IPS-NIHi7 (cell line): ENCODE results near the gene HORMAD2.
"Not testable (repeated sequence)": the region's sequence is repeated elsewhere in the genome, so short reads cannot be mapped to it uniquely, and the experiment has no call there.

Experiments
- DNase-seq: peaks from one replicate; pipeline ENCODE4 v3.0.0; 2012; ENCODE audit warnings: mixed read lengths; ENCODE audit errors: extremely low spot score

The HORMAD2 gene

GRCh38 chr22:30056015-30056414 is 24.2 kb upstream of the HORMAD2 start:
- no peak for DNase-seq

DNA sequence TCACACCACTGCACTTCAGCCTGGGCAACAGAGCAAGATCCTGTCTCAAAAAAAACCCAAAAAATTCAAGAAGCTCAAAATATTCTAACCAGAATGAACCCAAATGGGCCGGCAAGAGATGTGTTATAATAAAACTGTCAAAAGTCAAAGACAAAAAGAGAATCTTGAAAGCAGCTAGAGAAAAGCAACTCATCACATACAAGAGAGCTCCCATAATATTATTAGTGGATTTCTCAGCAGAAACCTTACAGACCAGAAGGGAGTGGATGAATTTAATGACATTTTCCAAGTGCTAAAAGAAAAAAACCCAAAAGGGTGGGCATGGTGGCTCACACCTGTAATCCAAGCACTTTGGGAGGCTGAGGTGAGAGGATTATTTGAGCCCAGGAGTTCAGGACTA is 22.9 kb upstream of the HORMAD2 start:
- no peak for DNase-seq

- not testable (repeated sequence) for DNase-seq
Measured at GRCh38 chr22:30059346-30060020, 20.8 kb upstream of the HORMAD2 start.

DNA sequence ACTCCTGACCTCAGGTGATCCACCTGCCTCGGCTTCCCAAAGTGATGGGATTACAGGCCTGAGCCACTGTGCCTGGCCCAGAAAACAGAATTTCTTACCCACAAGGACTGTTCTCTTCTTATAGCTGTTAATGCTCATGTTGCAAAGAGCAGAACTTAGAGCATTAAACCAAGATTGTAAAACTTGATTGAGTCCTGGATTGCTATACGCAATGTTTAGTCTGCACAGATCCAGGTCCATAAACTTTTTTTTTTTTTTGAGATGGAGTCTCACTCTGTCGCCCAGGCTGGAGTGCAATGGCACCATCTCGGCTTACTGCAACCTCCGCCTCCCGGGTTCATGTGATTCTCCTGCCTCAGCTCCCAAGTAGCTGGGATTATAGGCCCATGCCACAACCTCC is 19.2 kb upstream of the HORMAD2 start:
- not testable (repeated sequence) for DNase-seq

DNA sequence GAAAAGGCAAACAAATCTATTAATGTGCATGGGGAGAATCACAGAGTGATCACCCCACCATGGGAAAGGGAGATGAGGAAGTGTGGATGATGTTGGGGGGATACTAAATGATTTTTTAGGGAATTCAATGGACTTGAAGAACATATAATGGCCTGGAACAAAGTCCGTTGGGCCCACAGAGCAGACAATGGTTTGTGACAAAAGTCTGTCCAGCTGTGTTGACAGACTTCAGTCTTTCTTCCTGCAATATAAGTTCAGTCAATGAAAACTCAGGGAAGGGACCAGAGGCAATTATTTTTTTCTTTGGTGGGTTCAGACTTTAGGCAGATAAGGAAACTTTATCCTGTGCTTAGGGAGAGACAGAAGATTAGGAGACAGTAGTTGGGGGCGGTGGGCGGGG is 18.0 kb upstream of the HORMAD2 start:
- no peak for DNase-seq

DNA sequence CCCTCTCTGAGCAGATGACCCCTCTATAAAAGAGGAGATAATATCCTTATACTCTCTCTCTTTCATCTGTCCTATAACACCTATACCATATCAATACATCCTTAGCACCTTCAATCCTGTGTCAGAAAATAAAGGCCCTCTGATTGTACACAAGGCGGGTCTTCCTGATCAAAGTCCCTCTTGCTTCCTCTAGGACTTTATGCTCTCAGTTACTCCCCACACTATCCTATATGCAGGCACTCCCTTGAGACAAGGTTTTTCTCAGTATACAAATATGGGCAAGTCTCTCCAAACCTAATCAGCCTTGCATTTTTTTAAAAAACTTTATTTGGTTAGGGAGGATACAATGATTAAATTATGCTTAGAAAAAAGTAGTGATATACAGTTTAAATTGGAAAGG is 17.3 kb upstream of the HORMAD2 start:
- no peak for DNase-seq

DNA sequence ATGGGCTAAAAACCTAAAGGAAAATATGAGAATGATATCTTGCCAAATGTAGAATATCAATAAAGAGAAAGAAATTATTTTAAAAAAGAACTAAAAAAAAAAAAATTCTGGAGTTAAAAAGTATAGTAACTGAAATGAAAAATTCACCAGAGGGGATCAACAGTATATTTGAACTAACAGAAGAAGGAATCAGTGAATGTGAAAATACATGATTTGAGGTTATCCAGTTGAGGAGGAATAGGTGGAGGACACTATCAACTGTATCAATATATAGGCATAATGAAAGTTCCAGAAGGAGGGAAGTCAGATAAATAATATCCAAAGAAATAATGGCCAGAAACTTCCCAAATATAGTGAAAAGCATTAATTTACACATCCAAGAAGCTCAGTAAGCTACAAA is 16.1 kb upstream of the HORMAD2 start:
- DNase-seq: no peak

DNA sequence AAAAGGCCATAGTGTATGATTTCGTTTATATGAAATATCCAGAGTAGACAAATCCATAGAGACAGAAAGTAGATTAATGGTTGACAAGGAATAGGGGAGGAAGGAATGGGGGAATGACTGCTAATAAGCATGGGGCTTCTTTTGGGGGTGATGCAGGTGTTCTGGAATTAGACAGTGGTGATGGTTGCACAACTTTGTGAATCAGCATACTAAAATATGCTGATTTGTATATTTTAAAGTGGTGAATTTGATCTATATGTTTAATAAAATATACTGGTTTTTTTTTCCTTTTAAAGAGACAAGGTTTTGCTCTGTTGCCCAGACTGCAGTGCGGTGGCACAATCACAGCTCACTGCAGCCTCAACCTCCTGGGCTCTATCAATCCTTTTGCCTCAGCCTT is 6.5 kb upstream of the HORMAD2 start:
- no peak for DNase-seq

DNA sequence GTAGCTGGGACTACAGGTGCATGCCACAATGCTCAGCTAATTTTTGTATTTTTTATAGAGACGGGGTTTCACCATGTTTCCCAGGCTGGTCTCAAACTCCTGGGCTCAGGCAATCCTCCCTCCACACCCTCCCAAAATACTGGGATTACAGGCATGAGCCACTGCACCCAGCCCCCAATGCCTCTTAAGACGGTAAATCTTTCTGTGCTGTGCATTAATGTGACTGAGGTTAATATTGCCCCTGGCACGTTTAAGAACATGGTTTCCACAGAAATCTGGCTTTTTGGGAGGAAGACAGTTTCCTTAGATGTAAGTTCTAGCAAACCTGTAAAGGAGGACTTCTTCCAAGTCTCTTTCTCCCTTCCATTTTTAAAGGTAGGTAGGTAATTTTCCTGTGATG is 6.1 kb upstream of the HORMAD2 start:
- DNase-seq: no peak

GRCh38 chr22:30074994-30075393 is 5.3 kb upstream of the HORMAD2 start:
- no peak for DNase-seq

- DNase-seq: no peak
Measured at GRCh38 chr22:30077279-30077880, 2.9 kb upstream of the HORMAD2 start.

DNA sequence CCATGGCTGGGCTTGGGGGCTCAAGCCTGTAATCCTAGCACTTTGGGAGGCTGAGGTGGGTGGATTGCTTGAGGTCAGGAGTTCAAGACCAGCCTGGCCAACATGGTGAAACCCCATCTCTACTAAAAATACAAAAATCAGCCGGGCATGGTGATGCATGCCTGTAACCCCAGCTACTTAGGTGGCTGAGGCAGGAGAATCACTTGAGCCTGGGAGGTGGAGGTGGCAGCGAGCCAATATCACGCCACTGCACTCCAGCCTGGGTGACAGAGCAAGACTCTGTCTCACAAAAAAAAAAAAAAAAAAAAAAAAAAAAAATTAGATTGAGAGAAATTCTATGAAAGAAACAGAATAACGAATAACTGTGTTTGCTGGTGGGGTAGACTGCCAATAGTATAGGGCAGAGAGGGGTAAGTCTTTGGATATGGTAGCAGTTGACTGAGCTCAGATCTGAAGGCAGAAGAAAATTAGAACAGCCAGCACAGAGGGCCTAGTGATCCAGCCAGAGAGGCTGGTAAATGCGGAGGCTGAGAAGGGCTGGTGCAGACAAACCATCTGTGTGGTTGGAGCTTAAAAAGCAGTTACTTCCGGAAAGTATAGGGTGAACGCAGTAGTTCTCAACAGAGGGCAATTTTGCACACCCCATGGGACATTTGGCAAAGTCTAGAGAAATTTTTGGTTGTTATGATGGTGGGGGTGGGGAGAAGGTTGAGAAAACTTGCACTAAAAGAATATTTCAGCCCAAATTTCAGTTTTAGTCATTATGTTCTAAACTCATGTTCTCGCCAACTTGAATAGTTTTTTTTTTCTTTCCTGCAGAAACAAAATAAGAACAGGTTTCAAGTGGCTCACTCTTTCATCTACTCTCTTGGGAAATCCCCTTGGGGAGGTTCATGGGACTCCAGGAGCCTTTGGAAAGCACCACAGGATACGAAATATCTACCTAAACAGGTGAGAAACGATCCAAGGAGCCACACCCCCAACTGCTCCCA is 1.6 kb upstream of the HORMAD2 start:
- DNase-seq: no peak

GRCh38 chr22:30080805-30081204 is 541 bp downstream of the HORMAD2 start:
- DNase-seq: peak; percentile 11

DNA sequence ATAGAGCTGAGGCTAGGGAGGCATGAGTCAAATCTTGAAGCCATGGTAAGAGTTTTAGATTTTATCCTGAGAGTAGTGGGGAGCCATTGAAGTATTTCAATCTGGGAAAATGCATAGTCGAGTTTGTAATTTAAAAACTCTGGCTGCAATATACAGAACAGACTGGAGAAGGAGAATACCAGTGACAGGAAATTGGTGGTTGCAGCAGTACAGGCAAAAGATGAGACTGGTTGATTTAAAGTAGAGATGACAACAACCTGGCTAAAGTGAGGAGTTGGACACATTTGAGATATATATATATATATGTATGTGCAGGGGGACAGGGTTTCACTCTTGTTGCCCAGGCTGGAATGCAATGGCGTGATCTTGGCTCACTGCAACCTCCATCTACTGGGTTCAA is 6.2 kb downstream of the HORMAD2 start:
- no peak for DNase-seq

GRCh38 chr22:30087037-30087436 is 6.8 kb downstream of the HORMAD2 start:
- DNase-seq: not testable (repeated sequence)

- DNase-seq: no peak
Measured at GRCh38 chr22:30087611-30088010, 7.3 kb downstream of the HORMAD2 start.

- DNase-seq: no peak
Measured at GRCh38 chr22:30088468-30088867, 8.2 kb downstream of the HORMAD2 start.

- no peak for DNase-seq
Measured at GRCh38 chr22:30089655-30089974, 9.4 kb downstream of the HORMAD2 start.

GRCh38 chr22:30092686-30093085 is 12.4 kb downstream of the HORMAD2 start:
- DNase-seq: no peak

DNA sequence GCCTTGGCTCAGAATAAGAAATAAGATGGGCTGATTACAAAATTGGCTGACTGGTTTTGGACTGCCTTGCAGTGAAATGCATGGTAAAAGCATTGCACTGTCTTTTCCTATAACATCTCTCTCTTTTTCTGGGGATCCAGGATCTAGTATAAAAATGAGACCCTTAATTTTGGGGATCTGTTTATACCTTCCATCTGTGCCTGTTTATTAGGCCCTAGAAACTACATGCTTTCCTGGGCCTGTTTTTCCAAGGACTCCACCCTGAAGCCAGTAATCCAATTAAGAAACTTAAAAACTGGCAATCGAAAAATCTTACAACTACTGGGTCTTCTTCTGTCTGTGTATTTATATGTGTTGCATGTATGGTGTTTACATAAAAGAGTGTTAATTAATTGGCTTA is 14.5 kb downstream of the HORMAD2 start:
- no peak for DNase-seq

DNA sequence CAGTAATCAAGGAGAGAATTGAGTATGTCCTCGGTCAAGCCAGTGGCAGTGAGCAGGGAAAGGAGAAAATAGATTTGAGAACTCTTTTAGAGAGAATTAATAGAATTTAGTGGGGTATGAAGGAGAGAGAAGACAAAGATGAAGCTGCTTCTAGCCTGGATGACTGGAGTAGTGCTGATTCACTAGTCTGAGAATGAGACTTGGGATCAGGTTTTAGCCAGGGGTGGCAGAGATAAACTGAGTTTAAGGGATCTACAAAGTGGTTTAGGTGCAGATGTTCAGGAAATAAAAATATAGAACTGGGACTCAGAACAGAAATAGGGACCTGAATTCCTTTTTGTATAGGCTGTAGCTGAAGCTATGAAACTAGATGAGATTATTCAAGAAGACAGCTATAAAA is 17.6 kb downstream of the HORMAD2 start:
- DNase-seq: no peak

- DNase-seq: not testable (repeated sequence)
Measured at GRCh38 chr22:30100770-30101169, 20.5 kb downstream of the HORMAD2 start.
